Heart left ventricle (tissue), 13 donors: ENCODE results near the gene CCDC134.

Source experiments
- POLR2A ChIP-seq, 2 donors: fragments of 450-650 bp; IDR thresholded peaks; one replicate each; pipeline ENCODE4 v1.6.1; 2017; ENCODE audit warnings: antibody characterized with exemption in 2 of 2, mild to moderate bottlenecking in 2 of 2, moderate library complexity in 2 of 2
- TF ChIP-seq, protein P1 (sequence below), 12 donors: fragments of 200-600 bp; sonication (generic) in 4 of 12; IDR thresholded peaks; one replicate each; pipeline versions ENCODE4 v1.5.0 to v1.8.0; 2018 to 2022; ENCODE audit warnings: antibody characterized with exemption in 12 of 12, mild to moderate bottlenecking in 5 of 12
- donor health status: ischemic (EF 13 %, LVEDD 7.1; RV severe dilation, severe dysfunction).
- donor health status: DM: no; HTN: yes; CAD: no.
- donor health status: DM: no; HTN: no; CAD: no.
- donor health status: ischemic (EF 25% LVEDD 6.9; RV normal size, moderate dysfunction).
- donor health status: ischemic (EF 25% LVEDD 5.7; RV mildly dilated, moderate dysfunction).
- donor health status: ischemic (EF 35%, LVEDD 5.7; RV mildly dilated, moderate dysfunction).
- donor health status: nonischemic (EF 11% LVEDD 7.7; RV severe dilation, severe dysfunction).
- donor health status: DM: yes; HTN: yes; CAD: no.
- donor health status: PGD.
- donor health status: ischemic (EF 29% LVEDD 5.4; RV normal size, mild dysfunction).
- donor health status: nonischemic (EF 23%, LVEDD 6.1; RV moderate dilation, normal function).

DNA sequence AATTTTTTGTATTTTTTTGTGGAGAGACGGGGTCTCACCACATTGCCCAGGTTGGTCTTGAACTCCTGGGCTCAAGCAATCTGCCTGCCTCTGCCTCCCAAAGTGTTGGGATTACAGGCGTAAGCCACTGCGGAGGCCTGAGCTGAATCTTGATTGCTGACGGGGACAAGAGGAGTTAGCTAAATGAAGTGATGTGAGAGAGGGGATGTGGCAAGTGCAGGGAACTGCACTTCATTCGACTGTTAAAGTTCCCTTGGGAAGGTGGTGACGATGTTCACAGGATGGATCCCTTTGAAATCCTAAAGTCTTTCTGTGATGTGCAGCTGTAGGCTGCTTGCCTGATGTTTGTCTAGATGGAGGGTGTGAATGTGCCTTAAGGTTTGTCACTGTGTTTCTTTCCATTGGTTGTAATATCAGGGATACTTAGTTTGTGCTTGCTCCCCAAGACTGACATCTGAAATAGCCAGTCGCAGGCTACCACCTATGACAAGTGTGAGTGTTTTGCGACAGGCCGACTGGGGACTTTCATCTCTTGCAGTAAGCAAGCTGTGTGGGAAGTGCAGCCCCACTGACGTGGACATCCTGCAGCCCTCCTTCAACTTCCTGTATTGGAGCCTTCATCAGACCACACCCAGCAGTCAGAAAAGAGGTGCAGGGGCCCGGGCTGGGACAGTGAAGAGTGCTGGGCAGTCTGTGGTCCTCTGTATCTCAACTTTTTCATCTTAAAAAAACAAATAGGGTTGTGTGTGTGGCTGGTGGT is 19.6 kb upstream of the CCDC134 start:
- TF ChIP-seq, protein P1, sequence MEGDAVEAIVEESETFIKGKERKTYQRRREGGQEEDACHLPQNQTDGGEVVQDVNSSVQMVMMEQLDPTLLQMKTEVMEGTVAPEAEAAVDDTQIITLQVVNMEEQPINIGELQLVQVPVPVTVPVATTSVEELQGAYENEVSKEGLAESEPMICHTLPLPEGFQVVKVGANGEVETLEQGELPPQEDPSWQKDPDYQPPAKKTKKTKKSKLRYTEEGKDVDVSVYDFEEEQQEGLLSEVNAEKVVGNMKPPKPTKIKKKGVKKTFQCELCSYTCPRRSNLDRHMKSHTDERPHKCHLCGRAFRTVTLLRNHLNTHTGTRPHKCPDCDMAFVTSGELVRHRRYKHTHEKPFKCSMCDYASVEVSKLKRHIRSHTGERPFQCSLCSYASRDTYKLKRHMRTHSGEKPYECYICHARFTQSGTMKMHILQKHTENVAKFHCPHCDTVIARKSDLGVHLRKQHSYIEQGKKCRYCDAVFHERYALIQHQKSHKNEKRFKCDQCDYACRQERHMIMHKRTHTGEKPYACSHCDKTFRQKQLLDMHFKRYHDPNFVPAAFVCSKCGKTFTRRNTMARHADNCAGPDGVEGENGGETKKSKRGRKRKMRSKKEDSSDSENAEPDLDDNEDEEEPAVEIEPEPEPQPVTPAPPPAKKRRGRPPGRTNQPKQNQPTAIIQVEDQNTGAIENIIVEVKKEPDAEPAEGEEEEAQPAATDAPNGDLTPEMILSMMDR (IDR thresholded peaks at IDR 0.05) = no peak
- TF ChIP-seq POLR2A (IDR thresholded peaks at IDR 0.05) = no peak
